Activated CD4-positive, CD25-positive, alpha-beta regulatory T cell (primary cell): Measurements from ENCODE around the gene PNPLA5.
"Not testable (repeated sequence)": the region's sequence is repeated elsewhere in the genome, so short reads cannot be mapped to it uniquely, and the experiment has no call there.

Source experiments
- DNase-seq, 4 experiments: peaks; one replicate each; lab custom pipeline; 2025; lab: John Stamatoyannopoulos, UW

The PNPLA5 gene

DNA sequence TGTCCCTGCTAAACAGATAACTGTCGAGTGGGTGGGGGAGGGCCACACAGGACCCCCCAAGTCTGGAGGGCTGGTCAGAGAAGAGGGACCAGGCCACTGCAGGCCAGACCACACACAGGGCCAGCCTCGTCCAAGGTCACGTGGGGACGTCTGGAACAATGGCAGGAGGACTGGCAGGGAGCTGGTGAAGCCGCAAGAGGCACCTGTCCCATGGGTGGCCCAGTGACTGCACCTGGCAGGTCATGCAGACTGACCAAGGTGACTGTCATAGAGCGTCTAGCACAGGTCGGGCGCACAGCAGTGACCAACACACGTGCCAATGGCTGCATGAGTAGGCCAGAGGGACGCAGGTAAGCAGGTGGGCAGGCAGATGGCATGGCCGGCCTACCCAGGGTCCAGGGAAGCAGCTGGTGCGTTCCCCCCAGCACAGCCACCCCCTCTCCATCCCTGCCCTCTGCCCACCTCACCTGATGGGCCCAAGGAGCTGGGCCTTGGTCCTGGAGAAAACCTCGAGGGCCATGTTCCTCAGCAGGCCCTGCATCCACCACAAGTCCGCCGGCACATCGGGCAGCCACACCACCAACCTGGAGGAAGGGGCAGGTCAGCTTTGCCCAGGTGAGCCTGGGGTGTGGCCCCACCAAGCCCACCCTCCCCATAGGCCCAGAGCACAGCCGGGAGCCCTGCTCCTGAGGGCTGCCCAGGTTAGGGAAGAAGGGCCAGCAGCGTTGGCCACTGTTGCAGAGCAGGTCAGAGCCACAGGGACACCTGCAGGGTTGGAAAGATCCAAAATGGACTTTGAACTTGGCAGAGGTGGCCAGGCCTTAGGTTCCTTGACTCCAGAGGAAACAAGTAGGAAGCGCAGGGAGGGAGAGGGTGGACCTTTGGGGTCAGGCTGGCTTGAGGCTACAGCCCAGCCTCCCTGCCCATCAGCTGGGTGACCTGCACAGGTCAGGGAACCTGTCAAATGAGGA is 10.4 kb downstream of the PNPLA5 start:
- DNase-seq = no peak

DNA sequence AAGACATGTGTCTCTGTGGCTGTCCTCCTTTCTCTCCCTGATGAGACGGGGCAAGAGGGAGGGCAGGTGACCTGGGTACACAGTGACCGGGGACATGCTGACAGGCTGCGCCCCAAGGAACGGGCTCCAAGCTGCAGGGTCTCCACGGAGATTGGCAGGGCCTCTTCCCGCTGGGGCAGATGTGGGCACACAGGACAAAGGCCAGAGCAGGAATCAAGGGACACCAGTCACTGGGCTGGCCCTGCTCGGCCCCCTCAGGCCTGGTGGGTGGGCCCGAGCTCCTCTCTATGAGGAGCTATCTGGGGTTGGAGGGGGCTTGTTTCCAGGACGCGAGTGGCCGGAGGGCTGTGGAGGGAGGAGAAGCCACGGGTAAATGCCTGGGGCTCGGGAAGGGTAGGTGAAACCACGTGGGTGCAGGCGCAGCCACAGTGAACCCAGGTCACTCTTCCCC is 11.2 kb downstream of the PNPLA5 start:
- DNase-seq = no peak

DNA sequence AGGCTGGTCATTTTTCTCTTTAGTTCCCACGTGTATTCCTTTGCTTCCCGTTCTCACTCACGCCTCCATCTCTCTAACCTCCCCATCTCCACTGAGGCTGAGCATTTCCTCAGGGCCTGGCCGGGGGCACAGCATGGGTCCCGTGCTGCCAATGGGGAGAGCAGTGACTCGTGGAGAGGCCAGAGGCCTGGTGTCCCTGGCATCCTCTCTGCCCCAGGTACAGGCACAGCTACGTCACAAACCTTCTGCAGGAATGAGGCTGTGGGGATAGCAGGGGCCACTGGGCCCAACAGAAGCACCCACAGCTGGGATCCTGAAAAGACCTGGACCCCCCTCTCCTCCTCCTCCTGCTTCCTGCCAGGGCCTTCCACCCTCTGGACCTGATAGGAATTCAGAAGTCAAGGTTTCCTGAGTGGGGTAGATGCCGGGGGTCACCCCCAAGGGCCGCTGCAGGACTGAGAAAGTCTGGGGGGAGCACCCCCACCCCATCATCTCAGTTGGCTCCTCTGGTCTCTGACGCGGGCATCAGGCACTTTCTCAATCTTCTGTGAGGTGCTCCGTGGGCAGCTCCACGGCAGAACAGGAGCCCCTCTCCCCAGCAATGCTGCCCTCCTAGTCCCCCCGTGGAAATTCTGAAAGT is 11.8 kb downstream of the PNPLA5 start:
- no peak for DNase-seq

DNA sequence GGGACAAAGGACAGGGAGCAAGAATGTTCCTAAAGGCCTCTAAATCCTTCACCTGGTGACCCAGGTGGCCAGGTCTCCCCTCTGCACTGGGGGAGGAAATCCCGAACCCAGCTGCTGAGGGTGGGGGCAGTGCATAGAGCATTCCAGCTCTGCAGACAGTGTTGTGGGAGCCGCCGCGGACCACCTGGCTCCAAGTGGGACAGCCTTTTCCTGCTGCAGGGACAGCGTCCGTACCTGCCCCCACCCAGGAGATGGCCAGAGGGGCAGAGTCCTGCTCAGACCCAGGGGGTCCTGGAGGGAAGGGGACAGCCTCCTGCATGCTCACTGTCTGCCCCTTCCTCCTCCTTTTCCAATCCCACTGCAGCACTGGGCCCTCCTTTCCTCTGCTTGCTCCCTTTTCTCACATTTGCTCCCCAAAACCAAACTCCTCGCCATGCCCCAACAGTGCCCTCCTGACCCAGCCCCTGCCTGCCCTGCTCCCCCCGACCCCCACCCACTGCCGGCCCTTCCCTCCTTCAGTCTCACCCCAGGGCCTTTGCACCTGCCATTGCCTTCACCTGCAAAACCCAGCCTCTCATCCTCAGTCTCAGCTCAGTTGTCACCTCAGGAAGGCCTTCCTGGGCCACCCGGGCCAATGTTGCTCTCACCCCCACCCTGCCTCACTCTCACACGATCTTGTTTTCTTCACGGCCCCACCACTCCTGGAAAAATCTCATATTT is 12.8 kb downstream of the PNPLA5 start:
- DNase-seq = no peak

DNA sequence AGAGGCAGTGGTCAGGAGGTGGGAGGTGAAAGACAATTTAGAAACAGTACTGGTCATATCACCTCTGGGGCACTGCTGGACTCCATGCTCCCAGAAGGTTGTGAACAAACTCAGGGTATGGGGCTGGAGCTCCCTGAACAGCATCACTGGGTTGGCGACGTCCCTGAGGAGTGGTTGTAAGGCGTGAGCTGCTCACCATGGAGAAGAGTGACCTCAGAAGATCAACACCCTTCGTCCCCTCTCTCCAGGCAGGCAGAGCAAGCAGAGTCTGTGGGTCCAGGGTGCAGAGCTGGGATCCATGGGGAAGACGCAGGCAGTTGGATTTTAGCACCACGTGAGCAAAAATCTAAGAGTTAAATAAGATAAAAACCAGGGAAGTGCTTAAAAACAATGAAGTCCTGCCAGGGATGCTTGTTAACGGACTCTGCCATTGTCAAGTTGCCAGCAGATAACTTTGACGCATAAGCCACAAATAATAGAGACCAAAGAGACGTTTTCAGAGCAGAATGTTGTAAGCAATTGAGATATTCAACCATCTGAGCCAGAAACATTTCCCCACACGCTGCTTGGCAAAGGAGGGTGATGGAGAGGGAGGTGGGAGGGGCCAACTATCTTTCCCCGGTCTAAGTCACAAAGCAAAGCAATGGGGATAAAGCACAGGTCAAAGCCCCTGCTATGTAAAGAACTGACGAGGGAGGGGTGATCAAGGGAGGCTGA is 13.6 kb downstream of the PNPLA5 start:
- no peak for DNase-seq

DNA sequence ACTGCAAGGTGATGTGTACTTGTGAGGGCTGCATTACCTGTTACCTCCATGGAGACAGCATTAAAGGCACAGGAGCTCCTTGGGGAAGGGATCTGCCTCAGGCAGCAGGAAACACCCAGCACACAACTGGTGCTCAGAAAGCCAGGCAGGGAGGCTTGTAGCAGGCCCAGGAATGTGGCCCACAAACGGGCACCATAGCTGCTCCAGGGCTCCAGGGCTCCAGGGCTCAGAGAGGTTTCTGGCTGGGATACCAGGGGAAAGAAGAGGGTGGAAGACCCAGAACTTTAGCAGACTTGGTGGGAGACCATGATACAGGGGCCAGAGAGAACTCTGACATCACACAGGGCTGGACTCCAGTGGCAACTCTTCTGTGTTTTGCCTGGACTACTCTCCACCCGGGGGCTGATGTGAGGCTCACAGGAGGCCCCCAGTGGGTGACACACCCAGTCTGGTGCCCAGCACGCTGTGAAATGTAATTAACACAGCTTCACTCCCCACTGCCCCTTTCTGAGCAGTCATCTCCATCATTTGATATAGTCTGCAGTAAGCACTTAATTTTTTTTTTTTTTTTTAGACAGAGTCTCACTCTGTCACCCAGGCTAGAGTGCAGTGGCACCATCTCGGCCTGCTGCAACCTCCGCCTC is 14.8 kb downstream of the PNPLA5 start:
- DNase-seq = no peak

DNA sequence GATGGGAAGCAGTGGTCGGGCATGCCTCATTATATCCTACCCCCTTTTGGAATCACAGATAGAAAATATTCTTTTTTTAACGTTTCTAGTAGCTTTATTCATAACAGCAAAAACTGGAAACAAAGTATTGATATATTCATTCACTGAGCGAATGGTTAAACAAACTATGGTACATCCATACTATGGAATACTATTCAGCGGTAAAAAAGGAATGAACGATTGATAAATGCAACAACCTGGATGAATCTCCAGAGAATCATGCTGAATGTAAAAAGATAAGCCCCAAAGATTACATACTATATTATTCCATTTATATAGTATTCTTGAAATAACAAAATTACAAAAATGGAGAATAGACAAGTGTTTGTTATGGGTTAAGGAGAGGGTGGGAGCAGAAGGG is 22.0 kb downstream of the PNPLA5 start:
- no peak for DNase-seq

DNA sequence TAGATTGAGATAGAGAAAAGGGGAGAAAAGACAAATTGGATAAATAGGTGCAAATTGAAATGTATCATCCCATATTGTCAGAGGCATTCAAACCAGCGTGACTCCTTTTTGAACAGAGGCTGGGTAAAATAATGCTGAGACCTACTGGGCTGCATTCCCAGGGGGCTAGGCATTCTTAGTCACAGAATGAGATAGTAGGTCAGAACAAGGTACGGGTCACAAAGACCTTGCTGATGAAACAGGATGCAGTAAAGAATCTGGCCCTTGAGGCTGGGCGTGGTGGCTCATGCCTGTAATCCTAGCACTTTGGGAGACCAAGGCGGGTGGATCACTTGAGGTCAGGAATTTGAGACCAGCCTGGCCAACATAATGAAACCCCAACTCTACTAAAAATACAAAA is 22.8 kb downstream of the PNPLA5 start:
- DNase-seq = not testable (repeated sequence)

DNA sequence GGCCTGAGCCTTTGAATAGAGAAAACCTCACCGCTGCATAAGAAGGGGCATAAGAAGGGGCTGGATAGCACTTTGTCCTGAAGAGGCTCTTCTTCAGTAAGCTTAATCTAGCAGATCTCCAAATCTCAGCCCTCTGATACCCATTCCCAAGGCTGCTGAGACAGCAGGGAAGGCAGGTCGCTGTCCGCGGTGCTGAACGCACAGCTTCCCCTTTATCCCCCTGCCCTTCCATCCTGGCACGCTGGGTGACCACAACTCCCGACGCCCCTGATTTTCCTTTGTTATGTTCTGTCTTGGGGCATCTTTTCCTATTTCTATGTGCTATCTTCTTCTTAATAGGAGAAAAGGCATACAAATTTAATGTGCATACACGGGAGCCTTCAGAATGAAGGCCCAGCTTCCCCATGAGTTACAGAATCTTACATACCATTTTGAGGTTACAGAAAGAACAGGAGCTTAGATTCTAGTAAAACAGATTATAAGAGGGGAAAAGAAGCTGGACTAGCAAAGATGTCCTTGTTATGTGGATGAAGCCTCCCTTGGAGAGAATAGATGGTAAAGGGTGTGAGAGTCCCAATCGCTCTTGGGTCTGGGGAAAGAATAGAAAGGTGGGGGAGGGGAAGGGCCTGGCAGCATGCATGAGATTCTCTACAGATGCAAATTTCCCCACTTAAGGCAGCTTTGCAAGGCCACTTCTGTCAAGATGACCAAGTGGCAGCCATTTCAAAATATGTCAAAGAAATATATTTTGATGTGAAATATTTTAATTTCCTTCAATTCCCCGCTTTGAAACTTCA is 23.8 kb downstream of the PNPLA5 start:
- no peak for DNase-seq

DNA sequence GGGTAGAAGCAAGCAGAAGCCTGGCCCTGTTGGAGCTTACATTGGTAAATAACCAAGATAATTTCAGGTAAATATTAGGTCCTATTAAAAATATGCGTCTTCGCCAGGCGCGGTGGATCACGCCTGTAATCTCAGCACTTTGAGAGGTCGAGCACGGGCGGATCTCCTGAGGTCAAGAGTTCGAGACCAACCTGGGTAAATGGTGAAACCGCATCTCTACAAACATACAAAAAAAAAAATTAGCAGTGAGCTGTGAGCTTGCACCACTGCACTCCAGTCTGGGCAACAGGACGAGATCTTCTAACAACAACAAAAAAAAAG is 29.0 kb downstream of the PNPLA5 start:
- DNase-seq = no peak

DNA sequence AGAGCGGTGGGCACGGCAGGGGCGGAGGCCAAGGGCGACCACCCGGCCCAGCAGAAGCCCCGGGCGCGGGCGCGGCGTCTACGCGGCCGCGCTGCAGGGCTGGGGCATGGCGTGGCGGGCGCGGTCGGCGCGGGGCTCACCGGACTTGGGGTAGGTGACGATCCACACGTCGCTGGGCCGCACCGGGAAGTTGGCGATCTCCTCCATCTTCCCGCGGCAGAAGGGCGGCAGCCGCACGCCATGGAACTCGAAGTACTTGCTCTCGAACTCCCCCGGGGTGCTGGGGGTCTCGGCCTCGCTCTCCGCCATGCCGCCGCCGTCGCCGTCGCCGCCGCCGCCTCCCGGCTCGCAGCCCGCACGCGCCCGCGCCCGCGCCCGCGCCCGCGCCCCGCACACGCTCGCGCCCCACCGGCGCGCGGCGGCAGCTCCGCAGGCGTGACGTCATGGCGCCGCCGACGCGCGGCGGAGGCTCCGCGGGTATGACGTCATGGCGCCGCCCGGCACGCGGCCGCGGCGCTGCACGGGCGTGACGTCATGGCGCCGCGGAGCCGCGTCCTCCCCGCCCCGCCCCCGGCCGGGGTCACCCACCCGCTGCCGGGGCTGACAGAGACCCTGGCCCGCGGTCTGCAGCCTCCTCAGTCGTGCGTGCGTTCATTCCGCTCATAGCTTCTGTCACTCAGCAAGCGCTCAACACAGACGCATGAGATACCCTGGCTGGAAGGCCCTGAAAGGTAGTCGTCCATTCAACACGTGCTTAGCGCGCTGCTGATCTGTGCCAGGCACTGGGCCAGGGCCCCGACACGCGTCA is 29.5 kb downstream of the PNPLA5 start, which contains the start of gene SULT4A1:
SULT4A1 (minus strand) TSS at position 440 of the 808 bp plus-strand sequence; CDS start at position 309, 131 bp downstream.
- DNase-seq = no peak

DNA sequence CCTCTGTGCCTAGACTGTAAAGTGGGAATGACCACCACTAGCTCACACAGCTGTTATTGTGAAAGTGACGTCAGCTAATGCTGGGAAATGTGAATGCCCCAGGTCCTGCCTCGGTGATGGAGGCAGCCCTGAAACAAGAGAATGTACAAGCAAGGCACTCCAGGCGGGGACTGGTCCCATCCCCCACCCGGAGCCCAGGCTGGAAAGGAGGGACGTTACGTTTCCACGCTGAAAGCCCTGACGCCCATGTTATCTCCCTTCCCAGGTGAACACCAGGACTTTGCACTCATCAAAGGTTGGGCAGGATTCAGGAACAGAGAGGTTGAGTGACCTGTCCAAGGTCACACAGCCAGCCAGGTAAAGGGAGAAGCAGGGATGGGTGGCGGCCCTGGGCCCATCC is 30.3 kb downstream of the PNPLA5 start:
- DNase-seq = no peak

DNA sequence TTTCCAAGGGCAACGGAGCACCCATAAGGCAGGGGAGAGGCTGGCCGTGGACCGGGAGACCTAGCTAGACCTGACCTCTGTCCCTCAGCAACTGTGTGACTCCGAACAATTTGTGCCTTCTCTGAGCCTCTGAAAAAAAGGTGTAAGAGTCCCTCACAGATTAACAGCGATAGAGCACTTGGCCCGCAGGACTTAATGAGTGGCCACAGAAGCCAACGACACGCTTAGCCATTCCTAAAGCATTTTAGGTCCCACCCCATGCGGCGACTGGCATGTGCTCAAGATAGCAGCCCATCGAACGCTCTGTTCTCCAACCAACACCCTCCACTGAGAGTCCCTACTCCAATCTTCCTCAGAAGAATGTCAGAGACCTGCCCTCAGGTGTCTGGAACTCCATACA is 31.0 kb downstream of the PNPLA5 start:
- no peak for DNase-seq

DNA sequence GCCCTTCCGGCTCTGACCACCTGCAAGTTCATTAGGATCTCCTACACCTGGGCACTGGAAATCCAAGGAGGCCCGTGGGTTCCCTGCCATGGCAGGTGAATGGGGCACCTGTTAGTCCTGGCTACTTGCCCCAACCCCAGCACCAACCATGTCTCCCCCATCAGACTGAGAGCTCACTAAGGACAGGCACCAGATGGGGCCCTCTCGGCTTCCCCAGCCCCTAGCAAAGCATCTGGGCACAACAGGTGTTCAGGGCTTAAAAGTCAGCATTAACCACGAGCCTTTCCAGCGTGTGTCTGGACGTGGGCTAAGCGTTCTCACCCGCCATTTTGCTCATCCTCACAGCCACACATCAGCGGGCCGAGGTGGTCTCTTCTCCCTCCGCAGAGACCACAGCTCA is 31.7 kb downstream of the PNPLA5 start:
- no peak for DNase-seq

DNA sequence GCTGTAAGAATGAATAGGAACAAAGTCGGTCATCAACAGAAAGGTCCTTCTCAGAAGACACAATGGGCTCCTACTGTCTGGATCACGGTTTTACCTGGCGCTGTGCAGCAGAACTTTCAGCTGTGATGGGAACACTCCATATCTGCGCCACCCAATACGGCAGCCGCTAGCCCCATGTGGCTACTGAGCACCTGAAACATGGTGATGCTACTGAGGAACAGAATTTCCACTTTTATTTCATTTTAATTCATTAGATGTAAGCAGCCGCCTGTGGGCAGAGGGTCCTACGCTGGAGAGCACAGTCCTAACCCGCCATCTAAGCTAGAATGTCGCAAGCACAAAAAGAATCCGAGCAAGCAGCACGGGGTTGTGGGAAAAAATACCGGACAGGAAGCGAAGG is 32.2 kb downstream of the PNPLA5 start:
- no peak for DNase-seq

DNA sequence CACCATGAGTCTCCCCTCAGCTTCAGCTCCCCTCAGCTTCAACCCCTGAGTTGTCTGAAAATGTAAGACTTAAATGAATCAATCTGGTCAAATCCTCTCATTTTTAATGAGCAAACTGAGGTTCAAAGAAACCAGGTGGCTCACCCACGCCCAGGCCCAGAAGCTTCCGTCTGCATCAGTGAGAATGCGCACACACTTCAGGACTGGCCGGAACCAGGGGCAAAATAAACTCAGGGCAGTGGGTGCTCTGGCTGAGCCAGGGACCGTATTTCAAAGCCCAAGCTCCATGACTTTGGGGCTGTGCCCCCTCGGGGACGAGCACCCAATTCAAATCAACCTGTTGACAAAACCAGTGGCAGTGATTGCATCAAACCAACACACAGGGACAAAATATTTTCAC is 32.6 kb downstream of the PNPLA5 start:
- DNase-seq = no peak

DNA sequence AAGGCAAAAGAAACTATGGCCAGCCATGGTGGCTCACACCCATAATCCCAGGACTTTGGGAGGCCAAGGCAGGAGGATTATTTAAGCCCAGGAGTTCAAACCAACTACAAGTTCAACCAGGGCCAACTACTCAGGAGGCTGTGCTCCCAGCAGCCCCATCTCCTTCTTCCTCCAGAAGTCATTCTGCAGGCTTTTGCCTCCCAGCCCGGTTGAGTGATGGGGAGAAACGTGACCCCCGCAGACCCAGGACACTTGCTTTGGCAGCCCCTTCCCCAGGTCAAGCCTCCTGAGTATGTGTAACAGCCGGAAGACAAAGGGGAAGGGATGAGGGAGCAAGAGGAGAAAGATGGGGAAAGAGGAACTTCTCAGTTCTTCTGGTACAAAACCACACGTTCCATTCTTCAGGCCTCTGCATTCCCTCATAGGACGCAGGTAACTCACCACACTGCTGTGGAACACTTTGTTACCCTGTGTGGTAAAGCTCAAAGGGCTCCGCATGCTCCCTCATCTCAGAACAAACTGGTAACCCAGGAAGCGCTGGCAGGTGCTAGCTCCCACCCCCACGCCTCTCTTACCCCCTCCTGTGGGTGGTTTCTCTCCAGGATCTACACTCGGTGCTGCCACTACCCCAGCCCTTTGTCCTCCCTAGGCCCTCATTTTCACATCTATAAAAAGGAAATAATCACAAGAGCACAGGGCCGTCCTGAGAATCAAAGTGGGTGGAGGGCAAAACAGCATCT is 33.5 kb downstream of the PNPLA5 start:
- DNase-seq = no peak

DNA sequence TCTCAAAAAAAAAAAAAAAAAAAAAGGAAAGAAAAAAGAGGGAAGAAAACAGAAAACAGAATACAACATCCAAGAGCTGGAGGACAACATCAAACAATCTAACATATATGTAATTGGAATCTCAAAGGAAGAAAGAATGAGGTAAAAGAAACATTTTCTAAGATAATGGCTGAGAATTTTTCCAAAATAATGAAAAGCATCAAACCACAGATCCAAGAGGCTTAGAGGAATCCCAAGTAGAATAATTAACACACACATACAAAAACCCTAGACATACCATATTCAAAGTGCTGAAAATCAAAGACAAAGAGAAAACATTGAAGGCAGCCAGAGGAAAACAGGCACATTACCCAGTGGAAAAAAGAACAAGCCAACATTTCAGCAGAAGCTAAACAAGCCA is 34.4 kb downstream of the PNPLA5 start:
- no peak for DNase-seq

DNA sequence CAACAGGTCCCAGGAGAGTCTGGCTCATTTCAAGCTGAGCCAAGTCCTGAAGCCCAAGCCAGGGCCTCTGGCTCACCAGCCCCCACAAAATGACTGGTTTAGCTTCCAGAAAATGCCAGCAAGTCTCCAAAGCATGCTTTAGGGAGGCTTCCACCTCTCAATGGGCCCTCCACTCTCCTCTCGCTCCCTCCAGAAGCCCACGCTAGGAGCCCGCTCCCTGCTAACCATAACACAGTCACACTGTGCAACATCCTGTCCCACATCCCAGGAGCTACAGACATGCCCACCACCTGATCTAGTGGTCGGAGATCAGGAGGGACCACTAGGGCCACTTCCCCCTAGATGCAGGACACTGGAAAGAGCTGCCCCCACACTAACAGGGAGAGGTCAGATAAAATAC is 36.4 kb downstream of the PNPLA5 start:
- no peak for DNase-seq
